ENCODE data around the gene ABHD17C.

DNA sequence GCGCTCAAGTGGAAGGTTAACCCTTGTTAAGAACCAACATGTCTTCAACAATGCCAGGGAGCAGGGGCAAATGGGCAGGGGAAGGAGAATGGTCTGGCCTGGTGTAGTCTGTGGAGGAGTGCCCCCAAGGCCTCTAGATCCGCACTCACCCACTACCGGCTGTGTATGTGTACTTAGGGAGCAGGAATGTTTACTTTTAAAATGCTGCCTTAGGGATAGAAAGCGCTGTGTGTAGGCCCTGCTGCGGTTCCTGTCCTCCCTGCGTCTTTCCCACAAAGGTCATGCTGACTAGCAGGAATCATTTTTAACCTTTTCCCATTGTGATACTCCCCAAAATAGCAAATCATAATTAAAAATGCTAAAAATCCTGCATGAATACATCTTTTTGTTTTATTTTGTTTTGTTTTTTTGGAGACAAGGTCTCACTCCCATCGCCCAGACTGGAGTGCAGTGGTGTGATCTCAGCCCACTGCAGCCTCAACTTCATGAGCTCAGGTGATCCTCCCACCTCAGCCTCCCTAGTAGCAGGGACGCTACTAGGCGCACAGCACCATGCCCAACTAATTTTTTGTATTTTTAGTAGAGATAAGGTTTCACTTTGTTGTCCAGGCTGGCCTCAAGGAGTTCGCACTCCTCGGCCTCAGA lies 48.2 kb downstream of the ABHD17C start:
- TF ChIP-seq CTCF (conservative IDR thresholded peaks at IDR 0.05; ENCODE audit: low read length) (no peak), EZH2phosphoT487 (IDR thresholded peaks at IDR 0.05; ENCODE audit: borderline replicate concordance) (no peak)
